Measurements from ENCODE around the gene DLK1. TPM values are rescaled to one million over a fixed set of nuclear protein-coding genes. Genes with fewer than 3 reads are reported as not detected.

Gene DLK1
- total and polyA plus RNA-seq, 4 donors, result 0.05 to 9.9 (median 1.2) TPM; not detected in 1

DNA sequence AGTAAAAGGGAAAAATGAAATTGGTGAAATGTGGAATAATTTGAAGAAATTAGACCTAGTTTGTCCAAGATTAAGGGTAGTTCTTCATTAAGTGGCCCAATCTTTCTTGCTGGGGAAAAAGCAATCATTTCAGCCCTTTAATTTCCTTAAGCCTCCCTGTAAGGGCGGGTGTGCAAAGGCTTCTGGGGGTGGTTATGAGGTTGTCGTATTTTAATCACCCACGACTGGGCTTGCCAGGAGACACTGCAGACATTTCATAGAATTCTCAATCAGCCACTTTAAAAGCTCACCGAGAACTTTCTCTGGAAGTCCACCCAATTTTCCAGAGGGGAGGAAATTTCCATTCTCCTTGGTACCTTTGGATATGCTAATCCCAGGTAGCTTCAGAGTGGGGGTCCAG, 43.4 kb downstream of the DLK1 start:
- TF ChIP-seq, protein P1, sequence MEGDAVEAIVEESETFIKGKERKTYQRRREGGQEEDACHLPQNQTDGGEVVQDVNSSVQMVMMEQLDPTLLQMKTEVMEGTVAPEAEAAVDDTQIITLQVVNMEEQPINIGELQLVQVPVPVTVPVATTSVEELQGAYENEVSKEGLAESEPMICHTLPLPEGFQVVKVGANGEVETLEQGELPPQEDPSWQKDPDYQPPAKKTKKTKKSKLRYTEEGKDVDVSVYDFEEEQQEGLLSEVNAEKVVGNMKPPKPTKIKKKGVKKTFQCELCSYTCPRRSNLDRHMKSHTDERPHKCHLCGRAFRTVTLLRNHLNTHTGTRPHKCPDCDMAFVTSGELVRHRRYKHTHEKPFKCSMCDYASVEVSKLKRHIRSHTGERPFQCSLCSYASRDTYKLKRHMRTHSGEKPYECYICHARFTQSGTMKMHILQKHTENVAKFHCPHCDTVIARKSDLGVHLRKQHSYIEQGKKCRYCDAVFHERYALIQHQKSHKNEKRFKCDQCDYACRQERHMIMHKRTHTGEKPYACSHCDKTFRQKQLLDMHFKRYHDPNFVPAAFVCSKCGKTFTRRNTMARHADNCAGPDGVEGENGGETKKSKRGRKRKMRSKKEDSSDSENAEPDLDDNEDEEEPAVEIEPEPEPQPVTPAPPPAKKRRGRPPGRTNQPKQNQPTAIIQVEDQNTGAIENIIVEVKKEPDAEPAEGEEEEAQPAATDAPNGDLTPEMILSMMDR (IDR thresholded peaks at IDR 0.05; ENCODE audit: control extremely low read depth, extremely low read depth), result no peak
- ATAC-seq (ENCODE audit: insufficient read depth, low FRiP score) (no peak), DNase-seq (no peak)
- H3K4me3 ChIP-seq, result no peak overlapping the region
- no peak overlapping the region for H3K9ac ChIP-seq (ENCODE audit: insufficient read depth in 1 of 2, low read length in 2 of 2)
- H3K27me3 ChIP-seq (ENCODE audit: control insufficient read depth in 3 of 3, insufficient read depth in 3 of 3, low read length in 2 of 3), result peaks cover 0 to 3% (median 2%) of the 10 kb centered on the region in 3 donors
- H3K4me1 ChIP-seq (ENCODE audit: control insufficient read depth in 5 of 5, insufficient read depth in 5 of 5, low read length in 5 of 5), result no peaks in the 10 kb centered on the region
- peaks cover 0 to 10% (median 2%) of the 10 kb centered on the region in 4 donors for H3K9me3 ChIP-seq (ENCODE audit: control insufficient read depth in 4 of 4, insufficient read depth in 3 of 4, low read length in 3 of 4)
- WGBS, 2 donors, result 84 to 93% methylated on average over 4 of the region's 4 CpGs
- H3K27ac ChIP-seq (ENCODE audit: low read depth in 1 of 2, low read length in 1 of 2), result no peak overlapping the region
- H3K36me3 ChIP-seq (ENCODE audit: control insufficient read depth in 4 of 4, insufficient read depth in 4 of 4, low read length in 4 of 4), result no peaks in the 10 kb centered on the region

DNA sequence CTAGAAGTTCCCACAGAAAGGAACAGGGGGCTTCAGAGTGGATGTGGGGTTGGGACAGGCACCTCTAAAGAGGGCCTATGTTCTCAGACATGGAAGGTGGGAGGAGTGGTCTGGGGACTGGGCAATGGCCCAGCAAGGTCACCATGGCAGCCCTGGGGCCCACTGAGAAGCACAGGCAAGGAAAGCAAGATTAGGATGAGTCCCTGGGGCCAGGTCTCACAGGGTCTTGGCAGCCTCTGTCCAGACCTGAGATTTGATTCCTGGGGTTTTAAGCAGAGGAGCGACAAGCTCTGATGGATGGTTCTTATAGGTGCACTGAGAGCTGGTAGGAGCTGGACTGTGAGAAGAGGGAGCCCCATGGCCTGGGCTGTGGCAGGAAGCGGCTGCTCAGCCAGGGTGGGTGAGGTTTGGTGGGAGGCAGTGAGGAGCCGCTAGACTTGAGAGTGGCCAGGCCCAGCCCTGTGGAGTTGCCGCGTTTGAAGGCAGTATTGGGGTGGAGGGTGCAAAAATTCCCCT, 44.0 kb downstream of the DLK1 start:
- peaks cover 0 to 10% (median 2%) of the 10 kb centered on the region in 4 donors for H3K9me3 ChIP-seq (ENCODE audit: control insufficient read depth in 4 of 4, insufficient read depth in 3 of 4, low read length in 3 of 4)
- ATAC-seq (ENCODE audit: insufficient read depth, low FRiP score) (no peak), DNase-seq (no peak)
- 82 to 98% methylated on average over 5 of the region's 5 CpGs for WGBS, 2 donors
- H3K9ac ChIP-seq (ENCODE audit: insufficient read depth in 1 of 2, low read length in 2 of 2), result no peak overlapping the region
- TF ChIP-seq, protein P1 (IDR thresholded peaks at IDR 0.05; ENCODE audit: control extremely low read depth, extremely low read depth), result no peak
- no peak overlapping the region for H3K27ac ChIP-seq (ENCODE audit: low read depth in 1 of 2, low read length in 1 of 2)
- H3K4me1 ChIP-seq (ENCODE audit: control insufficient read depth in 5 of 5, insufficient read depth in 5 of 5, low read length in 5 of 5), result peaks cover 0 to 3% (median 0%) of the 10 kb centered on the region in 5 donors
- no peak overlapping the region for H3K4me3 ChIP-seq
- no peaks in the 10 kb centered on the region for H3K36me3 ChIP-seq (ENCODE audit: control insufficient read depth in 4 of 4, insufficient read depth in 4 of 4, low read length in 4 of 4)
- H3K27me3 ChIP-seq (ENCODE audit: control insufficient read depth in 3 of 3, insufficient read depth in 3 of 3, low read length in 2 of 3), result peaks cover 0 to 3% (median 2%) of the 10 kb centered on the region in 3 donors

DNA sequence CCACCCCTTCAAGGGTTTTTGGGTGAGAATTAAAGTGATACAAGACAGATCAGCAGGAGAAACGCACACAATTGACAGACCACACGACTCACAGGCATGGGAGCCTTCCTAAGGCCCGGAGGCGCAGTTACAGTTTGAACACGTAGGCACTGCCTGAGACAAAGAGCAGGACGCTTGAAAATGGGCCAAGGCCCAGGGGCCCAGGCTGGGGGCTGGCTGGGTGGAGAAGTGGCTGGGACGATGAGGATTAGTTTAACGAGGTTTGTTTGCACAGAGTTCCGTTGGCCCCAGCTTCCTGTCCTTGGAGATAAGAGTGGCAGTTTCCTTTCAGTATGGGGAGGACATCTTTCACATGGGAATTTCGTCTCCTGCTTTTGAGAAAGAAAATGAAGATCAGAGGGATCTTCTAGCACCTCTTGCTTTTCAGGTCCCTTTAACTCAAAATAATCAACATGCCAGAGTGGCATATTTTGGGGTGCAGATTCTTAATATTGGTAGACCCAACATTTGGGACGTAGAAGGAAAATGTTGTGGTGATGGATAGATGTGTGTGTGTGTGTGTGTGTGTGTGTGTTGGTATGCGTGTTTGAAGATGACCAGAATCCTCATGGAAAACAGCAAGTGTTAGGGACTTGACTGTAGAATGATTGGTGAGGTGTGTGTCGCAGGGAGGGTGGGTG, 44.6 kb downstream of the DLK1 start:
- Histone ChIP-seq H3K36me3 (ENCODE audit: control insufficient read depth in 4 of 4, insufficient read depth in 4 of 4, low read length in 4 of 4) (no peaks in the 10 kb centered on the region), H3K27me3 (ENCODE audit: control insufficient read depth in 3 of 3, insufficient read depth in 3 of 3, low read length in 2 of 3) (peaks cover 0 to 3% (median 2%) of the 10 kb centered on the region in 3 donors), H3K4me3 (no peak overlapping the region), H3K9ac (ENCODE audit: insufficient read depth in 1 of 2, low read length in 2 of 2) (no peak overlapping the region), H3K4me1 (ENCODE audit: control insufficient read depth in 5 of 5, insufficient read depth in 5 of 5, low read length in 5 of 5) (peaks cover 0 to 9% (median 0%) of the 10 kb centered on the region in 5 donors), H3K27ac (ENCODE audit: low read depth in 1 of 2, low read length in 1 of 2) (no peak overlapping the region), H3K9me3 (ENCODE audit: control insufficient read depth in 4 of 4, insufficient read depth in 3 of 4, low read length in 3 of 4) (peaks cover 0 to 10% (median 2%) of the 10 kb centered on the region in 4 donors)
- 54 to 72% methylated on average over 13 of the region's 13 CpGs for WGBS, 2 donors
- TF ChIP-seq, protein P1 (IDR thresholded peaks at IDR 0.05; ENCODE audit: control extremely low read depth, extremely low read depth), result no peak
- DNase-seq, result peak in 1 of 3 donors; percentile 4
- no peak for ATAC-seq (ENCODE audit: insufficient read depth, low FRiP score)

Measured in lung (tissue), 12 donors.